ENCODE measurements around the gene SLC35E3.

GRCh38 chr12:68825569-68826217, 79.7 kb downstream of the SLC35E3 start:
- TF ChIP-seq CTCF (conservative IDR thresholded peaks at IDR 0.05; ENCODE audit: low read depth in 2 of 2) (no peak), EZH2 (IDR thresholded peaks at IDR 0.05; ENCODE audit: low read depth, unreplicated experiment) (no peak), POLR2AphosphoS5 (IDR thresholded peaks at IDR 0.05; ENCODE audit: low read depth) (no peak)

All from GM23338 (cell line).